Gastrocnemius medialis (tissue), 4 donors: ENCODE measurements around the gene HECTD4. TPM values are rescaled to one million over a fixed set of nuclear protein-coding genes. Genes with fewer than 3 reads are reported as not detected.

ENCODE experiments used
- ATAC-seq, 2 donors: fragments of 150-250 bp; one replicate each; pipeline ENCODE4 v1.9.1; 2016
- DNase-seq, 2 donors: peaks; one replicate each; pipeline ENCODE4 v3.0.0-alpha.2; 2019
- H3K27ac ChIP-seq, 4 donors: fragments of 200-600 bp; sonication (generic); 1 replicate in 1 of 4; 2 replicates in 3 of 4; pipeline ENCODE4 v1.5.1; 2016 to 2018; ENCODE audit warnings: mild to moderate bottlenecking in 2 of 4, moderate library complexity in 1 of 4
- H3K27me3 ChIP-seq, 3 donors: fragments of 200-600 bp; sonication (generic) in 2 of 3; 1 replicate in 1 of 3; 2 replicates in 2 of 3; pipeline versions ENCODE4 v1.5.1 to v1.6.0; 2016 to 2019; ENCODE audit warnings: mild to moderate bottlenecking in 1 of 3, moderate library complexity in 1 of 3
- H3K36me3 ChIP-seq, 2 donors: fragments of 200-600 bp; sonication (generic) in 1 of 2; one replicate each; pipeline ENCODE4 v1.5.1; 2017 to 2018
- H3K4me1 ChIP-seq, 2 donors: fragments of 200-600 bp; sonication (generic) in 1 of 2; one replicate each; pipeline ENCODE4 v1.5.1; 2016 to 2017; ENCODE audit warnings: mild to moderate bottlenecking in 2 of 2
- H3K4me3 ChIP-seq, 4 donors: fragments of 200-600 bp; sonication (generic) in 3 of 4; 1 replicate in 1 of 4; 2 replicates in 3 of 4; pipeline ENCODE4 v1.5.1; 2016 to 2019; ENCODE audit warnings: mild to moderate bottlenecking in 2 of 4
- H3K9me3 ChIP-seq, 3 donors: fragments of 200-600 bp; sonication (generic) in 2 of 3; 1 replicate in 1 of 3; 2 replicates in 2 of 3; pipeline ENCODE4 v1.5.1; 2016 to 2019
- POLR2A ChIP-seq, 2 donors: fragments of 450-650 bp; IDR thresholded peaks; one replicate each; pipeline ENCODE4 v1.6.1; 2017; ENCODE audit warnings: antibody characterized with exemption in 2 of 2, mild to moderate bottlenecking in 2 of 2, moderate library complexity in 2 of 2
- in situ Hi-C, 4 donors: fragments of 200-750 bp; cut with MboI; loops; one replicate each; pipeline versions ENCODE4 v1.15.0 to v1.8.0; 2017; ENCODE audit warnings: low sequenced_read_pairs in 4 of 4
- intact Hi-C: fragments of 100-400 bp; cut with DNase I; formaldehyde crosslinking; loops from one replicate; pipeline ENCODE4 v1.15.1; 2023; ENCODE audit warnings: low total_unique reads
- total RNA-seq, 4 donors: library from RNA; depleted of rRNA; stranded (reverse); fragments of >200 nt; gene quantifications; one replicate each; pipeline versions ENCODE4 v1.1.0 to v1.2.3, GENCODE V29; 2016
- TF ChIP-seq, protein P1 (sequence below), 5 experiments: fragments of 450-650 bp in 3 of 5; fragments of 200-600 bp in 2 of 5; sonication (generic) in 2 of 5; IDR thresholded peaks in 4 of 5; conservative IDR thresholded peaks in 1 of 5; 1 replicate in 4 of 5; 2 replicates in 1 of 5; pipeline ENCODE4 v1.5.1; 2016 to 2019; ENCODE audit warnings: antibody characterized with exemption in 5 of 5, mild to moderate bottlenecking in 3 of 5, moderate library complexity in 3 of 5

Gene HECTD4
- total RNA-seq, 4 donors from 2014 or later, result 12.9 to 23.3 (median 16.8) TPM

DNA sequence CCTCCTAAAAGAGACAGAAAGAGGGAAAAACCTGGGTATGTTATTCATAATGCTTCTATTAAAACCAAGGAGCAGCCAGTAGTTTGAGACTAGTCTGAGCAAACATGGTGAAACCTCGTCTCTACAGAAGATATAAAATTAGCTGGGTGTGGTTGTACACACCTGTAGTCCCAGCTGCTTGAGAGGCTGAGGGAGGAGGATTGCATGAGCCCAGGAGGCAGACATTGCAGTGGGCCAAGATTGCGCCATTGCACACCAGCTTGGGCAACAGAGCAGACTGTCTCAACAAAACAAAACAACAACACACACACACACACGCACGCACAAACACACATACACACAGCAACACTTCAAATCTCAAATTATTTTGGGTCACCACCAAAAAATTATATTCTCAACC, 27.8 kb downstream of the HECTD4 start:
- no peak overlapping the region for H3K4me3 ChIP-seq
- ATAC-seq (no peak), DNase-seq (no peak)
- no peaks in the 10 kb centered on the region for H3K9me3 ChIP-seq
- peaks cover 35 to 36% of the 10 kb centered on the region in 2 donors for H3K4me1 ChIP-seq
- in situ Hi-C loops (no loop called here), intact Hi-C loops (no loop called here)
- H3K27ac ChIP-seq, result no peak overlapping the region
- H3K36me3 ChIP-seq, result no peaks in the 10 kb centered on the region
- no peaks in the 10 kb centered on the region for H3K27me3 ChIP-seq
- no peak for TF ChIP-seq POLR2A (IDR thresholded peaks at IDR 0.05)
- TF ChIP-seq, protein P1, sequence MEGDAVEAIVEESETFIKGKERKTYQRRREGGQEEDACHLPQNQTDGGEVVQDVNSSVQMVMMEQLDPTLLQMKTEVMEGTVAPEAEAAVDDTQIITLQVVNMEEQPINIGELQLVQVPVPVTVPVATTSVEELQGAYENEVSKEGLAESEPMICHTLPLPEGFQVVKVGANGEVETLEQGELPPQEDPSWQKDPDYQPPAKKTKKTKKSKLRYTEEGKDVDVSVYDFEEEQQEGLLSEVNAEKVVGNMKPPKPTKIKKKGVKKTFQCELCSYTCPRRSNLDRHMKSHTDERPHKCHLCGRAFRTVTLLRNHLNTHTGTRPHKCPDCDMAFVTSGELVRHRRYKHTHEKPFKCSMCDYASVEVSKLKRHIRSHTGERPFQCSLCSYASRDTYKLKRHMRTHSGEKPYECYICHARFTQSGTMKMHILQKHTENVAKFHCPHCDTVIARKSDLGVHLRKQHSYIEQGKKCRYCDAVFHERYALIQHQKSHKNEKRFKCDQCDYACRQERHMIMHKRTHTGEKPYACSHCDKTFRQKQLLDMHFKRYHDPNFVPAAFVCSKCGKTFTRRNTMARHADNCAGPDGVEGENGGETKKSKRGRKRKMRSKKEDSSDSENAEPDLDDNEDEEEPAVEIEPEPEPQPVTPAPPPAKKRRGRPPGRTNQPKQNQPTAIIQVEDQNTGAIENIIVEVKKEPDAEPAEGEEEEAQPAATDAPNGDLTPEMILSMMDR (IDR thresholded peaks at IDR 0.05 in 4 of 5, conservative IDR thresholded peaks at IDR 0.05 in 1 of 5), result no peak

- intact Hi-C loops (no loop called here), in situ Hi-C loops (no loop called here)
Measured at GRCh38 chr12:112353393-112353792, 28.8 kb downstream of the HECTD4 start.

GRCh38 chr12:112352921-112353320, 29.3 kb downstream of the HECTD4 start:
- Histone ChIP-seq H3K9me3 (no peaks in the 10 kb centered on the region), H3K4me3 (no peak overlapping the region), H3K36me3 (no peaks in the 10 kb centered on the region), H3K27ac (no peak overlapping the region), H3K4me1 (peaks cover 41 to 51% of the 10 kb centered on the region in 2 donors), H3K27me3 (no peaks in the 10 kb centered on the region)
- no peak for DNase-seq
- in situ Hi-C loops (no loop called here), intact Hi-C loops (no loop called here)
- ATAC-seq, result peak in 1 of 2 donors; percentile 36
- TF ChIP-seq, protein P1 (IDR thresholded peaks at IDR 0.05 in 4 of 5, conservative IDR thresholded peaks at IDR 0.05 in 1 of 5), result no peak
- no peak for TF ChIP-seq POLR2A (IDR thresholded peaks at IDR 0.05)

More at GRCh38 chr12:112353393-112353792, 28.8 kb downstream of the HECTD4 start:
- Histone ChIP-seq H3K4me3 (no peak overlapping the region), H3K36me3 (no peaks in the 10 kb centered on the region), H3K27me3 (no peaks in the 10 kb centered on the region), H3K27ac (no peak overlapping the region), H3K9me3 (no peaks in the 10 kb centered on the region), H3K4me1 (peaks cover 37 to 46% of the 10 kb centered on the region in 2 donors)
- no peak for TF ChIP-seq POLR2A (IDR thresholded peaks at IDR 0.05)
- TF ChIP-seq, protein P1 (IDR thresholded peaks at IDR 0.05 in 4 of 5, conservative IDR thresholded peaks at IDR 0.05 in 1 of 5), result no peak
- DNase-seq, result no peak
- ATAC-seq, result no peak

GRCh38 chr12:112350593-112351592, 31.3 kb downstream of the HECTD4 start:
- DNase-seq (no peak), ATAC-seq (peak; percentile 84)
- H3K36me3 ChIP-seq, result no peaks in the 10 kb centered on the region
- no peak overlapping the region for H3K4me3 ChIP-seq
- TF ChIP-seq, protein P1 (IDR thresholded peaks at IDR 0.05 in 4 of 5, conservative IDR thresholded peaks at IDR 0.05 in 1 of 5), result no peak
- no peak for TF ChIP-seq POLR2A (IDR thresholded peaks at IDR 0.05)
- H3K27ac ChIP-seq, result peak overlapping the region; percentile 12 to 64 (median 33)
- H3K9me3 ChIP-seq, result no peaks in the 10 kb centered on the region
- in situ Hi-C loops, result no loop called here
- H3K27me3 ChIP-seq, result no peaks in the 10 kb centered on the region
- intact Hi-C loops, result no loop called here
- H3K4me1 ChIP-seq, result peaks cover 47 to 52% of the 10 kb centered on the region in 2 donors
